Neuronal stem cell (in vitro differentiated cells): ENCODE results near the gene EFCAB11.

Experiments used
- DNase-seq: peaks from one replicate; pipeline ENCODE4 v3.0.0-alpha.2; 2013; ENCODE audit warnings: low spot score
- H2AFZ ChIP-seq: one replicate; pipeline ENCODE4 v1.6.1; 2013; ENCODE audit warnings: mild to moderate bottlenecking, low read length, inconsistent platforms
- H2AK5ac ChIP-seq: 2 replicates; pipeline ENCODE4 v1.6.1; 2013; ENCODE audit warnings: low read depth, mild to moderate bottlenecking, inconsistent platforms, low read length, moderate library complexity, mixed read lengths
- H2BK120ac ChIP-seq: 2 replicates; pipeline ENCODE4 v1.6.1; 2013; ENCODE audit warnings: low read depth, mild to moderate bottlenecking, inconsistent platforms, low read length, moderate library complexity, mixed read lengths
- H2BK12ac ChIP-seq: one replicate; pipeline ENCODE4 v1.6.1; 2013; ENCODE audit warnings: low read length, inconsistent platforms
- H2BK15ac ChIP-seq: 2 replicates; pipeline ENCODE4 v1.6.1; 2013; ENCODE audit warnings: mild to moderate bottlenecking, low read length, inconsistent platforms, mixed read lengths
- H2BK5ac ChIP-seq: one replicate; pipeline ENCODE4 v1.6.1; 2013; ENCODE audit warnings: inconsistent platforms, mild to moderate bottlenecking, low read length, moderate library complexity
- H3K14ac ChIP-seq: one replicate; pipeline ENCODE4 v1.6.1; 2013; ENCODE audit warnings: low read length, inconsistent platforms
- H3K18ac ChIP-seq: 2 replicates; pipeline ENCODE4 v1.6.1; 2013; ENCODE audit warnings: low read length, inconsistent platforms
- H3K23ac ChIP-seq: 2 replicates; pipeline ENCODE4 v1.6.1; 2013; ENCODE audit warnings: low read depth, mild to moderate bottlenecking, mixed read lengths, low read length, inconsistent platforms; ENCODE audit not compliant: poor library complexity
- H3K27ac ChIP-seq: replicated peaks from 3 replicates; pipeline ENCODE4 v1.5.1; 2013; ENCODE audit warnings: low read length, inconsistent platforms
- H3K27me3 ChIP-seq, 3 experiments: 2 replicates each; pipeline ENCODE4 v1.6.1; 2013; ENCODE audit warnings: low read length in 3 of 3, mild to moderate bottlenecking in 2 of 3, inconsistent platforms in 1 of 3, low read depth in 1 of 3, mixed read lengths in 1 of 3, moderate library complexity in 1 of 3; ENCODE audit not compliant: control insufficient read depth in 3 of 3, insufficient read depth in 3 of 3
- H3K36me3 ChIP-seq, 2 donors: replicated peaks in 1 of 2; 2 replicates each; pipeline ENCODE4 v1.6.1; 2013; ENCODE audit warnings: low read length in 2 of 2; ENCODE audit not compliant: control insufficient read depth in 2 of 2, insufficient read depth in 2 of 2
- H3K4ac ChIP-seq: 2 replicates; pipeline ENCODE4 v1.6.1; 2013; ENCODE audit warnings: inconsistent platforms, mild to moderate bottlenecking, low read length, moderate library complexity
- H3K4me1 ChIP-seq, 2 donors: 1 replicate in 1 of 2; 2 replicates in 1 of 2; pipeline ENCODE4 v1.6.1; 2013; ENCODE audit warnings: low read length in 2 of 2, low read depth in 1 of 2; ENCODE audit not compliant: control insufficient read depth in 2 of 2, insufficient read depth in 1 of 2
- H3K4me2 ChIP-seq: one replicate; pipeline ENCODE4 v1.6.1; 2013; ENCODE audit warnings: mild to moderate bottlenecking, low read length, inconsistent platforms; ENCODE audit not compliant: insufficient read depth, poor library complexity, severe bottlenecking
- H3K4me3 ChIP-seq, 2 donors: 2 replicates each; pipeline ENCODE4 v1.5.1; 2013; ENCODE audit warnings: low read length in 2 of 2, mild to moderate bottlenecking in 2 of 2, inconsistent platforms in 1 of 2, moderate library complexity in 1 of 2
- H3K79me1 ChIP-seq: one replicate; pipeline ENCODE4 v1.6.1; 2013; ENCODE audit warnings: low read depth, mild to moderate bottlenecking, inconsistent platforms, low read length, moderate library complexity
- H3K9ac ChIP-seq: one replicate; pipeline ENCODE4 v1.6.1; 2013; ENCODE audit warnings: mild to moderate bottlenecking, low read depth, low read length, inconsistent platforms; ENCODE audit not compliant: poor library complexity
- H3K9me3 ChIP-seq, 2 donors: replicated peaks in 1 of 2; 2 replicates each; pipeline versions ENCODE3 to v1.6.1; 2013; ENCODE audit warnings: low read length in 2 of 2, mild to moderate bottlenecking in 2 of 2, inconsistent platforms in 1 of 2, low read depth in 1 of 2, mixed read lengths in 1 of 2, moderate library complexity in 1 of 2; ENCODE audit not compliant: control insufficient read depth in 2 of 2, insufficient read depth in 1 of 2
- H4K8ac ChIP-seq: one replicate; pipeline ENCODE4 v1.6.1; 2013; ENCODE audit warnings: low read depth, mild to moderate bottlenecking, inconsistent platforms, low read length, moderate library complexity
- H4K91ac ChIP-seq: one replicate; pipeline ENCODE4 v1.6.1; 2013; ENCODE audit warnings: low read length, low read depth, mild to moderate bottlenecking, inconsistent platforms; ENCODE audit not compliant: poor library complexity
- WGBS, 2 donors: extraction: QIAGEN DNeasy Blood & Tissue Kit; methylation state at CpG; one replicate each; pipeline ENCODE4 v1.1.7; 2013; ENCODE audit warnings: missing lambda C conversion rate in 2 of 2, mixed read lengths in 1 of 2; ENCODE audit not compliant: insufficient read length in 2 of 2, insufficient replicate concordance in 1 of 2; ENCODE audit errors: extremely low coverage in 2 of 2; 5-methylcytosine and 5-hydroxymethylcytosine counted together

EFCAB11 gene

GRCh38 chr14:89833120-89833532 lies 121.4 kb downstream of the EFCAB11 start:
- Histone ChIP-seq H3K9me3 (no peaks in the 10 kb centered on the region), H4K91ac (no peak overlapping the region), H3K36me3 (no peaks in the 10 kb centered on the region), H2BK5ac (no peak overlapping the region), H3K79me1 (no peaks in the 10 kb centered on the region), H3K27me3 (no peaks in the 10 kb centered on the region), H3K9ac (no peak overlapping the region), H3K4me1 (peaks cover 0 to 6% of the 10 kb centered on the region in 2 donors), H3K23ac (no peak overlapping the region), H2BK120ac (no peak overlapping the region), H2AFZ (no peak overlapping the region), H3K18ac (no peak overlapping the region), H2BK12ac (no peak overlapping the region), H3K14ac (no peak overlapping the region), H3K4ac (no peak overlapping the region), H4K8ac (no peak overlapping the region), H2AK5ac (no peak overlapping the region), H3K4me3 (no peak overlapping the region), H3K27ac (no peak overlapping the region), H2BK15ac (no peak overlapping the region), H3K4me2 (no peak overlapping the region)
- WGBS, 2 donors: no CpG with 5 or more reads among the region's 3 CpGs
- DNase-seq: no peak

DNA sequence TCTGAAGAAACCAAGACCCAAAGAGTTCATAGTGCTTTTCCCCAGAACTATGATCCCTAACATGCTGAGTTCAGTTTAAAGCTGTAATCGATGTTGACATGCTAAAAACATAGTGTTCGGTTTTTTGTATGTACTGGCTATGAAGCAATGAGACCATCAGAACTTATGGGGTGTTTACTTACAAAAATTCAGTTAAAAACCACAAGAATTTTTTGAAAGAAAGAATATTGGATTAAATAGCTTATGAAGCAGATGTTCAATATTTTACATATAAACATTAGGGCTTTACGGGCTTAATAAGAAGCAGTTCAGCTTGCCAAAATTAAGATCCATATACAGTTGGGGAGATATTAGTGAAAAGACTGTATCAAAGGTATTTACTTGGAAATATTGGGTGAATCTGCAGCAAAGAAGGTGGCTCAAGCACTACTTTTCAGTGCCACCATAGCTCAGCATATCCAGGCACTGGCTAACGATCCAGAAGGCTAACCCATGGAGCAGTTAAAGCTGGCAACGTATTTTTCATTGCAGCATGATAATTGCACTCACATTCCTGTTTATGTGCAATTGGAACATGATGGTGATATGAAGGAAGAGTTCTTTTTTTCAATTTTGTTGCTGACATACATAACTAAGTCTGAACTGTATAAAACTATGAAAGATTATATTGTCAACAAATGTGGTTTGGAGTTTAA lies 125.9 kb downstream of the EFCAB11 start:
- no peak overlapping the region for H3K4ac ChIP-seq
- H2BK5ac ChIP-seq: no peak overlapping the region
- H3K4me3 ChIP-seq: no peak overlapping the region
- no peaks in the 10 kb centered on the region for H3K36me3 ChIP-seq
- no peak overlapping the region for H4K8ac ChIP-seq
- H3K4me1 ChIP-seq: no peaks in the 10 kb centered on the region
- no peak overlapping the region for H2BK15ac ChIP-seq
- H3K27ac ChIP-seq: no peak overlapping the region
- no peak overlapping the region for H2AFZ ChIP-seq
- H2BK120ac ChIP-seq: no peak overlapping the region
- no peak overlapping the region for H2AK5ac ChIP-seq
- no peak overlapping the region for H3K14ac ChIP-seq
- peaks cover 0 to 5% of the 10 kb centered on the region in 2 donors for H3K9me3 ChIP-seq
- no peak overlapping the region for H4K91ac ChIP-seq
- no peak overlapping the region for H3K18ac ChIP-seq
- H3K27me3 ChIP-seq: no peaks in the 10 kb centered on the region
- WGBS, 2 donors: no CpG with 5 or more reads among the region's 5 CpGs
- no peaks in the 10 kb centered on the region for H3K79me1 ChIP-seq
- H3K4me2 ChIP-seq: no peak overlapping the region
- no peak overlapping the region for H3K9ac ChIP-seq
- H2BK12ac ChIP-seq: no peak overlapping the region
- no peak for DNase-seq
- H3K23ac ChIP-seq: no peak overlapping the region

DNA sequence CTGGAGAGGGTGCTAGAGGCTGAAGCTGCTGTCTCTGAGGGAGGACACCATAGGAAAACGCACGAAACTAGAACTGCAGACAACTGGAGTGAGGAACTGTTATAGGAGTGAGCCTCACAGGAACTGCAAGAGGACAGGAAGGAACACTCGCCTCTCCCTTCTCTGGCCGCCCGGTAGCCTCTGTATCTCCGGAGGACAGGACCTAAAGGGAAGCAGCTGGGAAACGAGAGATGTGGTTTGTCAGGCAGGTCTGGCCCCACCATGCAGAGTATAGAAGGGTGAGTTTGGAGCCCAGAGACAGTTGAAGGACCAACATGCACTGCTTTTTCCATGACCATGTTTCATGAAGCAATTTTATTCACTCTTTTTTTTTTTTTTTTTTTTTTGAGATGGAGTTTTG lies 127.3 kb downstream of the EFCAB11 start:
- Histone ChIP-seq H3K4me2 (no peak overlapping the region), H3K36me3 (no peaks in the 10 kb centered on the region), H3K23ac (no peak overlapping the region), H2AK5ac (no peak overlapping the region), H2BK12ac (no peak overlapping the region), H3K14ac (no peak overlapping the region), H3K79me1 (no peaks in the 10 kb centered on the region), H2BK120ac (no peak overlapping the region), H4K8ac (peak overlapping the region; percentile 29), H3K18ac (no peak overlapping the region), H4K91ac (no peak overlapping the region), H3K9me3 (peaks cover 2 to 5% of the 10 kb centered on the region in 2 donors), H3K27ac (no peak overlapping the region), H2AFZ (no peak overlapping the region), H2BK15ac (no peak overlapping the region), H2BK5ac (no peak overlapping the region), H3K4me3 (no peak overlapping the region), H3K9ac (no peak overlapping the region), H3K4ac (no peak overlapping the region), H3K27me3 (no peaks in the 10 kb centered on the region), H3K4me1 (no peaks in the 10 kb centered on the region)
- no peak for DNase-seq
- no CpG with 5 or more reads among the region's 7 CpGs for WGBS, 2 donors

DNA sequence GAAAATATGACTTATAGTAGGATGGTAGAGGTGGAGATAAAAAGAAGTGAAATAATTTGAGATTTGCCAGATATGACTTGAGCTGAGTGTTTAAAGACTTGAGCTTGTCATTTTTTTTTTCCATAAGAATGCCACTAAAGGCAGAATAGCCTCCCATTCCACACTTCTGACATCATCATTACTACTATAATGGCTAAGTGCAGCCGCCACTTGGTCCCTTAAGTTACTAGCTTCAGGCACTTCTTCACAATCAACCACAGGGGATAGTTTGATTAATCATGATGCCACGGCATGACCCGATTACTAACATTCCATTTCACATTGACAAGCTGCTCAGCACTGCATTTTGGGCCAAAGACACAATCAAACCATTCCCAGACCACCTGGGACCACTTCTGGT lies 127.9 kb downstream of the EFCAB11 start:
- H2BK120ac ChIP-seq: no peak overlapping the region
- no peaks in the 10 kb centered on the region for H3K79me1 ChIP-seq
- WGBS, 2 donors: no CpG with 5 or more reads among the region's 3 CpGs
- no peaks in the 10 kb centered on the region for H3K27me3 ChIP-seq
- H2AK5ac ChIP-seq: no peak overlapping the region
- peaks cover 2 to 5% of the 10 kb centered on the region in 2 donors for H3K9me3 ChIP-seq
- no peak overlapping the region for H3K14ac ChIP-seq
- DNase-seq: no peak
- no peaks in the 10 kb centered on the region for H3K36me3 ChIP-seq
- no peak overlapping the region for H2BK12ac ChIP-seq
- no peak overlapping the region for H3K4me2 ChIP-seq
- no peak overlapping the region for H4K91ac ChIP-seq
- H2BK15ac ChIP-seq: no peak overlapping the region
- H4K8ac ChIP-seq: no peak overlapping the region
- no peaks in the 10 kb centered on the region for H3K4me1 ChIP-seq
- H3K4me3 ChIP-seq: no peak overlapping the region
- H3K27ac ChIP-seq: no peak overlapping the region
- no peak overlapping the region for H3K4ac ChIP-seq
- H2BK5ac ChIP-seq: no peak overlapping the region
- H3K18ac ChIP-seq: no peak overlapping the region
- no peak overlapping the region for H3K9ac ChIP-seq
- H3K23ac ChIP-seq: no peak overlapping the region
- no peak overlapping the region for H2AFZ ChIP-seq
